B cell (primary cell): ENCODE measurements around the gene TJP2. TPM values are rescaled to one million over a fixed set of nuclear protein-coding genes. Genes with fewer than 3 reads are reported as not detected.

Experiments used
- ATAC-seq: fragments of 200-7000 bp; cut with Tn5 transposase; one replicate; pipeline ENCODE4 v1.10.0; 2021; ENCODE audit warnings: low read depth, mild to moderate bottlenecking, moderate number of reproducible peaks, moderate library complexity
- CTCF ChIA-PET: fragments of 350-600 bp; sonication (Branson Sonifier 250); formaldehyde crosslinking; loops from one replicate; lab custom pipeline; 2021; ENCODE audit warnings: antibody characterized with exemption, inconsistent platforms; lab: Charles Lee
- POLR2A ChIA-PET: fragments of 350-600 bp; sonication (Branson Sonifier 250); formaldehyde crosslinking; loops from one replicate; lab custom pipeline; 2021; ENCODE audit warnings: antibody characterized with exemption; lab: Charles Lee
- DNase-seq: peaks from one replicate; pipeline ENCODE4 v3.0.0; 2013
- H2AFZ ChIP-seq: 2 replicates; pipeline ENCODE4 v1.6.1; 2012; ENCODE audit warnings: mild to moderate bottlenecking, low read depth, low read length; ENCODE audit not compliant: insufficient read depth, poor library complexity, severe bottlenecking
- H3K27ac ChIP-seq, 2 donors: 1 replicate in 1 of 2; 2 replicates in 1 of 2; pipeline ENCODE4 v1.5.1; 2012 to 2013; ENCODE audit warnings: low read length in 2 of 2, mild to moderate bottlenecking in 2 of 2, moderate library complexity in 1 of 2
- H3K27me3 ChIP-seq, 4 experiments: fragments of 200-600 bp in 1 of 4; sonication (generic) in 1 of 4; replicated peaks in 1 of 4; 1 replicate in 2 of 4; 2 replicates in 2 of 4; pipeline versions ENCODE4 v1.6.1 to v1.7.0; 2013 to 2016; ENCODE audit warnings: low read length in 3 of 4, mild to moderate bottlenecking in 2 of 4, mixed read lengths in 1 of 4, moderate library complexity in 1 of 4; ENCODE audit not compliant: insufficient read depth in 4 of 4, control insufficient read depth in 3 of 4; ENCODE audit errors: control extremely low read depth in 1 of 4
- H3K36me3 ChIP-seq, 2 experiments: replicated peaks in 1 of 2; 1 replicate in 1 of 2; 2 replicates in 1 of 2; pipeline versions ENCODE4 v1.6.1 to v1.7.1; 2013; ENCODE audit warnings: low read length in 1 of 2; ENCODE audit not compliant: insufficient read depth in 2 of 2, control insufficient read depth in 1 of 2; ENCODE audit errors: control extremely low read depth in 1 of 2, extremely low read depth in 1 of 2
- H3K4me1 ChIP-seq, 2 donors: fragments of 200-600 bp in 1 of 2; sonication (generic) in 1 of 2; 1 replicate in 1 of 2; 2 replicates in 1 of 2; pipeline versions ENCODE4 v1.5.1 to v1.6.1; 2013 to 2017; ENCODE audit warnings: low read length in 2 of 2; ENCODE audit not compliant: control insufficient read depth in 2 of 2, insufficient read depth in 2 of 2
- H3K4me2 ChIP-seq: replicated peaks from 2 replicates; pipeline ENCODE3; 2012; ENCODE audit warnings: mild to moderate bottlenecking, low read depth, low read length; ENCODE audit not compliant: poor library complexity, severe bottlenecking
- H3K4me3 ChIP-seq, 5 experiments: fragments of 200-600 bp in 1 of 5; sonication (generic) in 1 of 5; 1 replicate in 3 of 5; 2 replicates in 2 of 5; pipeline versions ENCODE4 v1.5.1 to v1.7.0; 2011 to 2016; ENCODE audit warnings: low read length in 4 of 5, mild to moderate bottlenecking in 4 of 5, low read depth in 2 of 5, control low read depth in 1 of 5, moderate library complexity in 1 of 5; ENCODE audit not compliant: insufficient read depth in 1 of 5; ENCODE audit errors: control extremely low read depth in 1 of 5, extremely low read depth in 1 of 5
- H3K79me2 ChIP-seq: fragments of 200-600 bp; sonication (generic); one replicate; pipeline ENCODE4 v1.6.0; 2016; ENCODE audit warnings: low read length; ENCODE audit not compliant: control insufficient read depth, insufficient read depth
- H3K9ac ChIP-seq: fragments of 200-600 bp; sonication (generic); 2 replicates; pipeline ENCODE4 v1.6.1; 2017; ENCODE audit warnings: mild to moderate bottlenecking, low read length, moderate library complexity
- H3K9me3 ChIP-seq, 3 donors: one replicate each; pipeline versions ENCODE4 v1.6.1 to v1.7.1; 2013; ENCODE audit warnings: low read length in 2 of 3; ENCODE audit not compliant: control insufficient read depth in 2 of 3, insufficient read depth in 1 of 3; ENCODE audit errors: control extremely low read depth in 1 of 3
- H4K20me1 ChIP-seq: 2 replicates; pipeline ENCODE4 v1.6.0; 2012; ENCODE audit warnings: mild to moderate bottlenecking, low read length; ENCODE audit not compliant: insufficient read depth, control insufficient read depth, poor library complexity, severe bottlenecking
- H3K27ac Mint-ChIP-seq: one replicate; pipeline ENCODE4 v1.8.0; 2021; ENCODE audit warnings: mixed read lengths
- H3K27me3 Mint-ChIP-seq: one replicate; pipeline ENCODE4 v1.8.0; 2021; ENCODE audit warnings: mixed read lengths
- H3K4me1 Mint-ChIP-seq: one replicate; pipeline ENCODE4 v1.8.0; 2021; ENCODE audit warnings: mixed read lengths
- H3K4me3 Mint-ChIP-seq: one replicate; pipeline ENCODE4 v1.8.0; 2021; ENCODE audit warnings: mixed read lengths
- H3K9me3 Mint-ChIP-seq: one replicate; pipeline ENCODE4 v1.8.0; 2022; ENCODE audit warnings: mixed read lengths; ENCODE audit not compliant: insufficient read depth
- CTCF ChIP-seq: fragments of 200-600 bp; IDR thresholded peaks from one replicate; pipeline ENCODE4 v1.8.0; 2022; ENCODE audit warnings: antibody characterized with exemption, mild to moderate bottlenecking
- EZH2 ChIP-seq: IDR thresholded peaks from 2 replicates; pipeline ENCODE4 v1.6.1; 2012; ENCODE audit warnings: borderline replicate concordance, low read depth, mild to moderate bottlenecking, moderate library complexity, low read length; ENCODE audit not compliant: insufficient read depth, poor library complexity, severe bottlenecking
- WGBS: methylation state at CpG from one replicate; pipeline ENCODE4 v1.1.5; 2013; ENCODE audit warnings: missing lambda C conversion rate; ENCODE audit not compliant: insufficient coverage; 5-methylcytosine and 5-hydroxymethylcytosine counted together
- intact Hi-C: fragments of 100-400 bp; cut with micrococcal nuclease; formaldehyde crosslinking; loops from one replicate; pipeline ENCODE4 v1.10.0; 2022
- polyA plus RNA-seq: library from polyadenylated mRNA; depleted of rRNA; stranded (reverse); fragments of >200 nt; gene quantifications from 2 replicates; pipeline ENCODE4 v1.2.3, GENCODE V29; 2012
- total RNA-seq, 2 donors: library from RNA; stranded (reverse); fragments of 120-200 nt in 1 of 2; gene quantifications; 1 replicate in 1 of 2; 2 replicates in 1 of 2; pipeline versions ENCODE4 v1.2.3 to v1.2.4, GENCODE V29; 2013 to 2022

TJP2 gene
- total and polyA plus RNA-seq, 2 donors (not counting 1 experiment from before 2014, with no cell fraction given) = 1.2 to 2.3 TPM

- TF ChIP-seq EZH2 = no peak
- TF ChIP-seq CTCF = no peak
- Histone ChIP-seq H4K20me1 (no peaks in the 10 kb centered on the region), H3K9me3 (peaks cover 0 to 4% (median 0%) of the 10 kb centered on the region in 3 donors), H3K9ac (no peak overlapping the region), H3K4me1 (no peaks in the 10 kb centered on the region), H3K27me3 (peaks cover 0 to 2% (median 0%) of the 10 kb centered on the region in 4 experiments), H3K79me2 (no peaks in the 10 kb centered on the region), H2AFZ (no peak overlapping the region), H3K4me2 (no peak overlapping the region), H3K36me3 (no peaks in the 10 kb centered on the region), H3K4me3 (no peak overlapping the region), H3K27ac (no peak overlapping the region)
- ATAC-seq (no peak), DNase-seq (no peak)
- H3K4me3 Mint-ChIP-seq = no peak overlapping the region
- ChIA-PET CTCF (no interaction called here), POLR2A (no interaction called here)
- 59% methylated on average over 2 of the region's 5 CpGs for WGBS
- peaks cover 4% of the 10 kb centered on the region for H3K9me3 Mint-ChIP-seq
- intact Hi-C loops = no loop called here
- H3K27me3 Mint-ChIP-seq = peaks cover 15% of the 10 kb centered on the region
- H3K4me1 Mint-ChIP-seq = no peaks in the 10 kb centered on the region
- no peak overlapping the region for H3K27ac Mint-ChIP-seq
Measured at GRCh38 chr9:69279084-69279731, 105.1 kb downstream of the TJP2 start.

GRCh38 chr9:69279733-69280132 lies 105.7 kb downstream of the TJP2 start:
- Mint-ChIP-seq H3K4me3 (no peak overlapping the region), H3K27me3 (peaks cover 15% of the 10 kb centered on the region), H3K4me1 (no peaks in the 10 kb centered on the region), H3K9me3 (peaks cover 3% of the 10 kb centered on the region), H3K27ac (no peak overlapping the region)
- no peak overlapping the region for H3K9ac ChIP-seq
- TF ChIP-seq EZH2 (no peak), CTCF (no peak)
- DNase-seq (no peak), ATAC-seq (no peak)
- H3K4me3 ChIP-seq = no peak overlapping the region
- no peak overlapping the region for H3K27ac ChIP-seq
- no peak overlapping the region for H2AFZ ChIP-seq
- H3K27me3 ChIP-seq = peaks cover 0 to 2% (median 0%) of the 10 kb centered on the region in 4 experiments
- H4K20me1 ChIP-seq = no peaks in the 10 kb centered on the region
- POLR2A ChIA-PET = no interaction called here
- no CpG with 5 or more reads among the region's 3 CpGs for WGBS
- intact Hi-C loops = no loop called here
- H3K79me2 ChIP-seq = no peaks in the 10 kb centered on the region
- no peaks in the 10 kb centered on the region for H3K4me1 ChIP-seq
- CTCF ChIA-PET = no interaction called here
- H3K36me3 ChIP-seq = no peaks in the 10 kb centered on the region
- H3K4me2 ChIP-seq = no peak overlapping the region
- H3K9me3 ChIP-seq = peaks cover 0 to 4% (median 0%) of the 10 kb centered on the region in 3 donors
